DMS 273 treated with DMSO at 0.1 percent for 48 hours (cell line): ENCODE results near the gene CAND2.
"Not testable (repeated sequence)": the region's sequence is repeated elsewhere in the genome, so short reads cannot be mapped to it uniquely, and the experiment has no call there.

ENCODE experiments used
- DNase-seq: peaks from one replicate; lab custom pipeline; 2025; lab: John Stamatoyannopoulos, UW

CAND2 gene

DNA sequence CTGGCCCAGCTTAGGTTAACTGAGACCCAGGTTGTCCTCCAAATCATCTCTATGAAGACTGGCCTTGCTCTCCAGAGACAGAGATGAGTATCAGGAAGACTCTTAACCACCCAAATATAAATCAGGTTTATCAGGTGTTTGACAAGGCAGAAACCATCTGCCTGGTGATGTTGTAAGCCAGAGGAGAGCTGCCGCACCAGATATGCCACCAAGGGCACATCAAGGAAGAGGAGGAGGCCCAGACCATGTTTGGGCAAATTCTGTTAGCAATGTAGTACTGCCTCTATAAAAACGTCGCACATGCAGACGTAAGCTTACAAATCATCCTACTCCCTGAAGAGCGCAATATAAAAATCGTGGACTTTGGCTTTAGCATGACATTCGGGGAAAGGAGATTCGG lies 65.9 kb downstream of the CAND2 start:
- no peak for DNase-seq

DNA sequence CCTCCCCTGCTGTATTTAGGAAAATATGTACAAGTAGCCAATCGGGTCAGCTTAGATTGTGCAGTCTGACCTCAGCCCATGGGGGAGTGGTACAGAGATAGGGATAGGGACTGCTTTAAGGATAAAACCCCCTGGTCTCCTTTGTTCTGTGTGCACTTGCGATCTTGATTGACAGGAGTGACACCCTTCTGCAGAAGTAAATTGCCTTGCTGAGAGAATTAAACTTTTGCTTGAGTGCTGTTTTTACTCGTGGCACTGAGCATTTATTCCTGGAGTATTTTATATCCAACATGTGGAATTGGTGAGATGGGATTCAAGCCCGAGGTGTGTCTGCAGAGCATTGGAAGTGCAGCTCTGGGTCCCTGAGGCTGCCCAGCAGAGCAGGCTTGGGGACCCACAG lies 68.8 kb downstream of the CAND2 start:
- no peak for DNase-seq

DNA sequence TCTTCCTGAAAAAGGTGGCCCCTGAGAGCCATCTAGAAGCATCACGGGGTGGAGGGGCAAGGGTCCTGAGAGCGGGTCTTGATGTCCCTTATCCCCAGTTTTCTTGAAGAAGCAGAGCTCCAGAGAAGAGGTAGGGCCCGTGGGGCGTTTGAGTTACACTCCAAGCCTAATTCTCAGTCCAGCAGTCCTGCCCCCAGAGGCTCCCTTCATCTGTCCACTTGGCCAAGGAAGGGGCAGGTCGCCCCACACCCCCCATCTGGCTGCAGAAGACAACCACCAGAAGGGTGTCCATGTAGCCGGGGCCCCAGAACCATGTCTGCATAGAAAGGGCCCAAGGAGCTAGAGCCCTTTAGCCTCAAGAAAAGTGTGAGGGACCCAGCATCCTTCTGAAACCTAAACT lies 70.4 kb downstream of the CAND2 start:
- no peak for DNase-seq

DNA sequence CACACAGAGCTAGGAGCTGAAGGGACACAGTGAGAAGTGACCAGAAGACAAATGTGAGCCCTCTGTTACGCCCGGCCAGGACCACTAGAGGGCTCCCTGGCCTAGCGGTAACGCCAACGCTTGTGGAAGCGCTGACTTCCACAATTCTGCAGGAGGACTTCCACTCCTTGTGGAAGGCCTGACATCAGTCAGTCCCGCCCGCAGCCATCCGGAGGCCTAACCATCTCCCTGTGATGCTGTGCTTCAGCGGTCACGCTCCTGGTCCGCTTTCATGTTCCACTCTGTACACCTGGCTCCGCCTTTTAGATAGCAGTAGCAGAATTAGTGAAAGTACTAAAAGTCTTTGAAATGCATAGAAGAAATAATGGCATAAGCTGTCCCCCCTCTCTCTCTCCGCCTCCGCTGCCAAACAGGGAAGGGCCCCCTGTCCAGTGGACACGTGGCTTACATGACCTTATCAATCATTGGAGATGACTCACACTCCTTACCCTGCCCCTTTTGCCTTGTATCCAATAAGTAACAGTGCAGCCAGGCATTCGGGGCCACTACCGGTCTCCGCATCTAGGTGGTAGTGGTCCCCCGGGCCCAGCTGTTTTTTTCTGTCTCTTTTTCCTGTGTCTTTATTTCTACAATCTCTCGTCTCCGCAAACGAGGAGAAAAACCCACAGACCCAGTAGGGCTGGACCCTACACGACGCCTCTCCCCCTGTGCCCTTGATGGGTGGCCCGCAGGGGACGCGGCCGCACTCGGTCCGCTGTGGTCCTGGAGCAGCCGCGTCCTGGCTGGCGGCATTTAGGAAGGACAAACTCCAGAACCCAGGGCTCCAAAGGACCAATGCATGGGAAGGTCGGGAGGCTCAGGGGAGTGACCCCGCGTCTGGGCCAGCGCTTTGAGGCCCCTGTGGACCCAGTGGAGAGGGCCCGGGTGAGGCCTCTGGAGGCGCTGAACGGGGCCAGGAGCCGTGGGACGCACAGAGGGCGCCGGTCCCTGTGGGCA lies 71.9 kb downstream of the CAND2 start:
- peak; percentile 33 for DNase-seq

DNA sequence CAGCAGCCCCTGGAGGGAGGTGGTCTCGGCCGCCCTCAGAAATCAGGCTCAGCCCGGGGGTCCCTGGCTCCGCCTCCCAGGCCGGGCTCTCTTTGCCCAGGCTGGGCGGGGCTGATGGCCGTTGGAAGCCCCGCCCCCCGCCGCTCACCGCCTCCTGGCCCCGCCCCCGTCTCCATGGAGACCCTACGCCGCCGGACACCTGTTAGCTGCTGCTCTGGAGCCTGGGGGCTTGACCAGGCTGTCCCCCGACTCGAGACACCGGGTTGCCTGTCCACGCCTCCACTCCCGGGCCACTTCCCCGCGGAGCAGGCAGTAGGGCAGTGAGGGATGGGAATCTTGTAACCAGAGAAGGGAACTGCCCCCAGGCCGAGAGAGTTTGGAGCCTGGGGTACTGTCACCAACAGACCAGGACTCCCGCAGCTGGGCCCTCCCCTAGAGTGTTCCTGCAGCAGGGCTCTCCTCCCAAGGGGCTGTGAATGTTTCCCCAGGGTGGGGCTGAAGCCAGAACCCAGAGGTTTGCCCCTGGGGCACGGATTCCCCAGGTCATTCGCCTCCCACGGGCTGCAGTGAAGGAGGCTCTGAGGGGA lies 72.6 kb downstream of the CAND2 start:
- DNase-seq, result no peak

DNA sequence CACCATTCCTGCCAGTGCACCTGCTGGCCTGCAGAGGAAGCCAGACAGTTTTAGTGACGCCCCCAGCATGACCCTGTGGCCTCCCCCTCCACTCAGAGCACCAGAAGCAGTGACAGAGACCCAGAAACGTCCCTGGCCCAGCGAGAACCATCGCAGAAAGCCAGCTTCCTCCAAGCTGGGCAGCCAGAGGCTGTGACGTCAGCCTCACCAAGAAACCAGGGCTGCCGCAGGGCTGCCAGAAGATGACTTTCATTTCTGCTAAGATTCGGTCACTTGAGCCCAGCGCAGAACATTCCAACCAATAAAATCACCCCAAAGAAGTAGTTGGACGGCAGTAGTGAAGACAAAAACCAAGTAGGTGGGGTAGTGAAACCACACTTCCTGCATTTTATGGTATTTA lies 74.5 kb downstream of the CAND2 start:
- no peak for DNase-seq

DNA sequence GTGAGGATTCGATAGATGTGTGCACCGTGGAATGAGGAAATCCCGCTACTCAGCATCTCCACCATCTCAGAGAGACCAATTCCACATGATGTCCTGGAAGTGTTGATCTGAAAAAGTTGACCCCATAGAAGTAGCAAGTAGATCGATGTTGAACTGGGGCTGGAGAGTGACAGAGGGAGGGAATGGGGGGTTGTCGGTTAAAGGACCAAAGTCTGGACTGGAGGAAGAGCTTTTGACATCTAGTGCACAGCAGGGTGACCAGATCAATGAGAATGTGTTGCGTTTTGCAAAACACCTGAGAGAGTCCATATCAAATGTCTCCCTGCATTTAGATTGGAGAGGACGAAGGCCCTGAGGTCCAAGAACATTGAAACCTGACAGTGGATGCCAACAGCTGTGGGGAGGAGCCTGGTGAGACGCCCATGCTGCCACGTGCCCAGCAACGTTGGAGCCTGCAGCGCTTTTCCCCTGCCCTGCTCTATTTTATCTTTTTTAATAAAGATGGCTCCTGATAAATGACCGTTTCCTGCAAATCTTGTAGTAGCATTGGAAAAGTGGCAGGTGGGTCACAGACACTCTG lies 75.0 kb downstream of the CAND2 start:
- no peak for DNase-seq

DNA sequence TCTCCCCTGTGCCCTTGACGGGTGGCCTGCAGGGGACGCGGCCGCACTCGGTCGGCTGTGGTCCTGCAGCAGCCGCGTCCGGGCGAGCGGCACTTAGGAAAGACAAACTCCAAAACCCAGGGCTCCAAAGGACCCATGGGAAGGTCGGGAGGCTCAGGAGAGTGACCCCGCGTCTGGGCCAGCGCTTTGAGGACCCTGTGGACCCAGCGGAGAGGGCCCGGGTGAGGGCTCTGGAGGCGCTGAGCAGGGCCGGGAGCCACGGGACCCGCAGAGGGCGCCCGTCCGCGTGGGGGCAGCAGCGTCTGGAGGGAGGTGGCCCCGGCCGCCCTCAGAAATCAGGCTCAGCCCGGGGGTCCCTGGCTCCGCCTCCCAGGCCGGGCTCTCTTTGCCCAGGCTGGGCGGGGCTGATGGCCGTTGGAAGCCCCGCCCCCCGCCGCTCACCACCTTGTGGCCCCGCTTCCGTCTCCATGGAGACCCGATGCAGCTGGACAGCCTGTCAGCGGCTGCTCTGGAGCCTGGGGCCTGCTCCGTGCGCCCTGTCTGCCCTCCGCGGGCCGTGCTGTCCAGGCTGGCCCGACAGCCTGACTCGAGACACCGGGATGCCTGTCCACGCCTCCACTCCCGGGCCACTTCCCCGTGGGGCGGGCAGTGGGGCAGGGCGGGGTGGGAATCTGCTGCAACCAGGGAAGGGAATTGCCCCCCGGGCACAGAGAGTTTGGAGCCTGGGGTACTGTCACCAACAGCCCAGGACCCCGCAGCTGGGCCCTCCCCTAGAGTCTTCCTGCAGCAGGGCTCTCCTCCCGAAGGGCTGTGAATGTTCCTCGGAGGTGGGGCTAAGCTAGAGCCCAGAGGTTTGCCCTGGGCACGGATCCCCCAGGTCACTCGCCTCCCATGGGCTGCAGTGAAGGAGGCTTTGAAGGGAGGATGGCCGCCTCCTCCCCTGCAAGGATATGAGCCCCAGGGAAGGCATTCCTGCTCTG lies 79.7 kb downstream of the CAND2 start:
- DNase-seq, result no peak

DNA sequence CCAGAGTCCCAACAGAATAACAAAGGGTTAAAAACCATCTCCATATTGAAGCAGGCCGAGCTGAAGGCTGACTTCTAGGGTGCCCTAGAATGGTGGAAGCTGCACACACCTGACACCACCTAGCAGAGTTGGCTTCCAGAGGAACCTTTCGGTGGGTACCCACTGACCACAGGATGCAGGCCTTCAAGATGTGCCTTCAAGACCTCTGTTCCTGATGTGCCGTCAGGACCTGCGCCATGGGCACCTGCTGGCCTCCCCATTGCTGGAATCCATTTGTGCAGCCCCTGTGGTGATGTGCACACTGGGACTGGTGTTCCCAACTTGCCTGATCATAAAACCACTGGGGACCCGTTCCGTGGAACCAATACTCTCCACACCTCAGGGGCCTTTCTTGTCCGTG lies 80.6 kb downstream of the CAND2 start:
- no peak for DNase-seq

DNA sequence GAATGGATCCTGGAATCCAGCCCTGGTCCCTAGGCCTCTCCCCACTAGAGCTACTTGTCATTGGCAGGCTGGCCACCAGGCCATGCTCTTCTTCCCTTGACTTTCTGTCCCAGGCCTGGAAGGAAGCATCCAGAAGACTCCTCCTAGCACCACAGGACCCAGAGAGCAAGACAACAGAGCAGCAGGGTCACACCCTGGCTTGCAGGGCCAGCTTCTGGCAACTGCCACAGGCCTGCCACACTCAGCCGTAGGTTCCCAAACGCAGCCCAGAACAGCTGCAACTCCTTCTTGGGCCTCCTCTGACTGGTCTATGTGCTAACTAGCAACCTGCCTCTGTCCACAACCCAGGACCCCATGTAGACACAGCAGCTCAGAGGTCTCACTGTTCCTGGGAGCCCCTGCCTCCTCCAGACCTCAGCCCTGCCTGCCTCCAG lies 81.7 kb downstream of the CAND2 start:
- no peak for DNase-seq

DNA sequence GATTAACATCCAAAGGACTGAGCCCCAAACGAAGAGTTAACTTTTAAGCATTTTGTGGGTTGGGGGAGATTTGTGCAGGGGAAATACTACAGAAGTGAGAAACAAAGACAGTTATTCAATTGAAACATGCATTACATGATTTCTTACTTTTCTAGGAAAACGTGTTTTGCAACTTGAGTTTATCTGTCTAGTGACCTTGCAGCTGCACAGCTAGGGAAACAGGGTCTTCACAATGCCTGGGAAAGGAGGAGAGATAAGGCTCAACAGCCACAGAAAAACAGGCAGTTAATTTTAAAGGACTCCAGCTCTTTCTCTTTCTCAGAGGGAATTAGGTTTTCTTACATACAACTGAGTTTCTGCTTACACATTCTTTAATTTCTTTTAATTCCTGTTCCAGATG lies 82.3 kb downstream of the CAND2 start:
- not testable (repeated sequence) for DNase-seq

DNA sequence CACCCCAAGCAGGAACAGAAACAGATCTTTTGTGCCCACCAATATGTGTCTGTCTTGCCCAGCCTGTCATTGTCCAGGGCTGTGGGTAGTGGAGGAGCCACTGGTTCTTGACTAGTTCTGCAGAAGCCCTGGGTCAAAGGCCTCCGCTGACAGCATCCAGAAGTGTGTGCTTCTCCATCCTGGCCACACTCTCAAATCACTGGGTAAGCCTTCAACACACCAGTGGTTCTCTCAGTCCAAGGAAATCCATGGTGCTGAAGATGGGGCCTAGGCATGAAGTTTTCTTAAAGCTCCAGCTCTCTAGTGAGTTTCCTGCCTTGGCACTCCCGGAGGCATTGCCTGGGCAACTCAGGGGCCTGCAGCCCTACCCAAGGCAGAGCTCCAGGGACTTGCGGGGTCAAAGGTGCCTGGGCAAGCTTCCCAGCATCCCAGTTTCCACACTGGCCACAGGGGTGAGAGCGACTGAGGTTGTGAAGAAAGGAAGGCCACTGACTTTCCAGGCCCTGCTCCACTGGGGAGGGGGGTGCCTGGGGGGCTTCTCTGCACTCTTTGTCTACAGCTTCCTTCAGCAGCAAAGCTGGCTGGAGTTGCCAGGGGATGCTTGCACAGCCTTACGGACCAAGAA lies 82.8 kb downstream of the CAND2 start:
- DNase-seq, result no peak

DNA sequence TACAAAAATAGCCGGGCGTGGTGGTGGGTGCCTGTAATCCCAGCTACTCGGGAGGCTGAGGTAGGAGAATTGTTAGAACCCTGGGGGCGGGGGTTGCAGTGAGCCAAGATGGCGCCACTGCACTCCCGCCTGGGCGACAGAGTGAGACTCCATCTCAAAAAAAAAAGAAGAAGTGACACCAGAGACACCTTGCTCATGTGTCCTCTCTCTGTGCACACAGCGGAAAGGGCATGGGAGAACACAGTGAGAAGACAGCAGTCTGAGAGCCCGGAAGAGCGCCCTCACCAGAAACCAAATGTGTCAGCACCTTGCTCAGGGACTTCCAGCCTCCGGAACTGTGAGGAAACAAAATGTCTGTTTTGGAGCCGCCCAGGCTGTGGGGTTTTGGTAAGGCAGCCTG lies 85.4 kb downstream of the CAND2 start:
- not testable (repeated sequence) for DNase-seq

DNA sequence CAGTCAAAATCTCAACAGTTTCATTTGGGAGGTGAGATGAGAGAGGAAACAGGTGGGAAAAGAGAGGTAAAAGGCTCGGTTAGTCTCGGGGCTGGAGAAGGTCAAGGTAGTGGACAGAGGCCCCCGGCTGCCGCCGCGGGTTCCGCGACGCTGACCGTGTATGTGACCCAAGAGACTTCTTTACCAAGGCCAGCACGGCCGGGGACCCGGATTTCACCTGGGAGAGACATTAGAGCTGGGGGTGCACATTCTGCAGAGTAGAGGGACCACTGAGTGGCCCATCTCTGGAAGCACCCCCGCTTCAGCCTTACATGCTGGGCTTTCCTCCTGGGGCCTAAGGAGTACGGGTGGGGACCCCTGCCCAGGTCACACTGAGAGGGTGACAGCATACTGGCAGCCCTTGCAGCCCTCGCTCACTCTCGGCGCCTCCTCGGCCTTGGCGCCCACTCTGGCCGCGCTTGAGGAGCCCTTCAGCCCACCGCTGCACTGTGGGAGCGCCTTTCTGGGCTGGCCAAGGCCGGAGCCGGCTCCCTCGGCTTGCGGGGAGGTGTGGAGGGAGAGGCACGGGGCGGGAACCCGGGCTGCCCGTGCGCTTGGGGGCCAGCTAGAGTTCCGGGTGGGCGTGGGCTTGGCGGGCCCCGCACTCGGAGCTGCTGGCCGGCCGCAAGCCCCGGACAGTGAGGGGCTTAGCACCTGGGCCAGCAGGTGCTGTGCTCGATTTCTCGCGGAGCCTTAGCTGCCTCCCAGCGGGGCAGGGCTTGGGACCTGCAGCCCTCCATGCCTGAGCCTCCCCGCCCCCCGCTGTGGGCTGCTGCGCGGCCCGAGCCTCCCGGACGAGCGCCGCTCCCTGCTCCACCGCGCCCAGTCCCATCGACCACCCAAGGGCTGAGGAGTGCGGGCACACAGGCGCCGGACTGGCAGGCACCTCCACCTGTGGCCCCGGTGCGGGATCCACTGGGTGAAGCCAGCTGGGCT lies 86.1 kb downstream of the CAND2 start:
- DNase-seq, result no peak

DNA sequence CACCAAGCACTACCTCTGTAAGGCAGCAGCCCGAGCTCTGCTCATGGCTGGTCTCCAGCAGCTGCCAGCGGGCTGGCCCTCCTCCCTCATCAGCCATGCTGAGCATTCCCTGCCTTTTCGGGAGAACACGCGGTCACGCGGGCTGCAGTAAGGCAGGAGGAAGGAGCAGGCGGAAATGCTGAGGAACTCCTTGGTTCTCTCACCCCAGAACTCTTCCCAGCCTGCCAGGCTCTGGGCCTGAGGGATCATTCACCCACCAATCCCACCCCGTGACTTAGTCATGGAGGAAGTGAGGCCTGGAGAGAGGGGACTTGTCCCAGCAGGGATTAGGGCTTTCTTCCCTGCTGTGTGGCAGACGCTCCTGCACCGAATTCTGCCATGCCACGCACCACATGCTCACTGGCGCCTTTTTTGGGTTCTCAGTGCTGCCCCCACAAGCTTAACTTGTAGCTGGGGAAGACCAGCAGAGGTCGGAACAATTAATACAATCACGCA lies 87.8 kb downstream of the CAND2 start:
- DNase-seq, result peak; percentile 31
